Natural killer cell treated with Interleukin-12 subunit alpha and Interleukin-12 subunit beta and Interleukin-15 and Interleukin-18, amount 100 ng/mL, for 72 hours (primary cell): Measurements from ENCODE around the gene PRIM2. TPM values are rescaled to one million over a fixed set of nuclear protein-coding genes. Genes with fewer than 3 reads are reported as not detected.
"Not testable (repeated sequence)": the region's sequence is repeated elsewhere in the genome, so short reads cannot be mapped to it uniquely, and the experiment has no call there.

ENCODE experiments used
- ATAC-seq, 2 donors: fragments of 150-1000 bp; cut with Tn5 transposase in 1 of 2; sonication (Bioruptor Pico), chemical (Tn5 transposase) in 1 of 2; 2 replicates each; pipeline ENCODE4 v1.10.0; 2021
- DNase-seq: peaks from one replicate; pipeline ENCODE4 v3.0.0; 2022; ENCODE audit warnings: low spot score
- H3K27ac Mint-ChIP-seq, 2 donors: 1 replicate in 1 of 2; 2 replicates in 1 of 2; pipeline ENCODE4 v1.8.0; 2022; ENCODE audit warnings: mixed read lengths in 2 of 2, mild to moderate bottlenecking in 1 of 2, moderate library complexity in 1 of 2
- H3K27me3 Mint-ChIP-seq, 2 donors: 1 replicate in 1 of 2; 2 replicates in 1 of 2; pipeline ENCODE4 v1.8.0; 2022; ENCODE audit warnings: mixed read lengths in 2 of 2
- H3K36me3 Mint-ChIP-seq: one replicate; pipeline ENCODE4 v1.8.0; 2022; ENCODE audit warnings: mixed read lengths
- H3K4me1 Mint-ChIP-seq, 2 donors: 1 replicate in 1 of 2; 2 replicates in 1 of 2; pipeline ENCODE4 v1.8.0; 2022; ENCODE audit warnings: low read depth in 2 of 2, mixed read lengths in 2 of 2, mild to moderate bottlenecking in 1 of 2
- H3K4me3 Mint-ChIP-seq: one replicate; pipeline ENCODE4 v1.8.0; 2022; ENCODE audit warnings: mixed read lengths
- H3K9me3 Mint-ChIP-seq: 2 replicates; pipeline ENCODE4 v1.8.0; 2022; ENCODE audit warnings: mixed read lengths
- total RNA-seq, 2 donors: library from RNA; stranded (reverse); gene quantifications; one replicate each; pipeline ENCODE4 v1.2.3, GENCODE V29; 2022

Gene PRIM2
- total RNA-seq, 2 donors from 2014 or later, result 29.1 to 57.3 TPM

- not testable (repeated sequence) for ATAC-seq, H3K27ac Mint-ChIP-seq, H3K4me3 Mint-ChIP-seq, H3K27me3 Mint-ChIP-seq, H3K9me3 Mint-ChIP-seq, H3K4me1 Mint-ChIP-seq
- DNase-seq, result peak; percentile 41
- peaks cover 12% of the 10 kb centered on the region for H3K36me3 Mint-ChIP-seq
These were observed 288.9 kb downstream of the PRIM2 start for GRCh38 chr6:57606331-57606730.

- not testable (repeated sequence) for H3K27ac Mint-ChIP-seq, H3K36me3 Mint-ChIP-seq, H3K4me3 Mint-ChIP-seq, DNase-seq, ATAC-seq, H3K4me1 Mint-ChIP-seq, H3K27me3 Mint-ChIP-seq, H3K9me3 Mint-ChIP-seq
These were observed 293.2 kb downstream of the PRIM2 start for GRCh38 chr6:57610612-57611011.

DNA sequence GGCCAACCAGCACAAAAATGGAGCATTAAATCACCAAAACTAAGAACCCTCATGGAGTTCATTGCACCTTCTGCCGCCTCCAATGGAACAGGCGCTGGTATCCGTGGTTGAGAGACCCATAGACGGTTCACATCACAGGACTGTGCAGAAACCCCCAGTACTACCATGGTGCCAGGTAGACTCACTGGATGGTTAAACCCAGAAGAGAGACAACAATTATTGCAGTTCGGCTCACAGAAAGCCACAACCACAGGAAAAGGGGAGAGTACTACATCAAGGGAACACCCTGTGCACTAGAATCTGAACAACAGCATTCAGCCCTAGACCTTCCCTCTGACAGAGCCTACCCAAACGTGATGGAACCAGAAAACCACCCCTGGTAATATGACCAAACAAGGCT lies 301.5 kb downstream of the PRIM2 start:
- H3K4me1 Mint-ChIP-seq, H3K4me3 Mint-ChIP-seq, H3K36me3 Mint-ChIP-seq, H3K27ac Mint-ChIP-seq, ATAC-seq, H3K9me3 Mint-ChIP-seq, H3K27me3 Mint-ChIP-seq, DNase-seq: not testable (repeated sequence)

- not testable (repeated sequence) for DNase-seq, H3K9me3 Mint-ChIP-seq, H3K27me3 Mint-ChIP-seq, H3K4me3 Mint-ChIP-seq, H3K4me1 Mint-ChIP-seq, H3K27ac Mint-ChIP-seq, ATAC-seq
- peaks cover 12% of the 10 kb centered on the region for H3K36me3 Mint-ChIP-seq
These were observed 314.3 kb downstream of the PRIM2 start for GRCh38 chr6:57631773-57632172.

DNA sequence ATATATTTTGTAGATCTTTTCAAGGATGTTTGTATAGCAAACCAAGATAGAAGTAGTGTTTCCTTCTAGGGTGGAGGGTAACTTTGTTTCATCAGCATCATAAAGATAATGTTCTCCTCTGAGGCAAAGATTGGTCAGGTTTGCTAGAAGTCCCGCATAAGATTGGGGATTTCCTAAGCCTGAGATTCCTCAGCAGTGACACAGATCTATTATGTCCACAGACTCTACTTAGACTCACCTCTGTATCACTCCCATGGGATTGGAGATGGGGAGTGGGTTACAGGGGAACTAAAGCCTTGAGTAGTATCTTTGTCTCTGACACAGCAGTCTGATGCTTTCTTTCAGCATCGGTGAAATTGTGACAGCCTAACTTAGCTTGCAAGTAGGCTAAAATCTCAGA lies 341.1 kb downstream of the PRIM2 start:
- not testable (repeated sequence) for H3K4me3 Mint-ChIP-seq, DNase-seq, ATAC-seq, H3K4me1 Mint-ChIP-seq, H3K27ac Mint-ChIP-seq, H3K27me3 Mint-ChIP-seq, H3K36me3 Mint-ChIP-seq, H3K9me3 Mint-ChIP-seq

DNA sequence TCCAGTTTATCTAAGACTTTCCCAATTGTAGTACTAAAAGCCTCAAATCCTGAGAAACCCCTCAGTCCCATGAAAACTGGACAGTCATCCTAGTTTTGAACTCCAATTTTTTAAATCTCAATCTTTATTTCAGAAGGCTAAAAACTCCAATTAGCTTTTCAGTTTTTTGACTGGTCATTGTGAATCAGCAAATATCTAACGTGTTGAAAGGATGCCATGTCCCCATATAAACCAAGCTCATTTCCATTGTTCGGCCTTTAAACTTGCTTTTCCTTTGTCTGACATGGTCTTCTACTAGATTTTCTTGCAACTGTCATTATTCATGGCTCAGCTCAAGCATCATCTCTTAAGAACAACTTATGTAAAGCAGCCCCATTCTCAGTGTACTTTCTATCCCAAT lies 342.4 kb downstream of the PRIM2 start:
- not testable (repeated sequence) for H3K9me3 Mint-ChIP-seq, ATAC-seq, H3K4me1 Mint-ChIP-seq

GRCh38 chr6:57660940-57661339 lies 343.5 kb downstream of the PRIM2 start:
- H3K27me3 Mint-ChIP-seq, H3K27ac Mint-ChIP-seq, H3K9me3 Mint-ChIP-seq, H3K36me3 Mint-ChIP-seq, DNase-seq, H3K4me1 Mint-ChIP-seq, ATAC-seq, H3K4me3 Mint-ChIP-seq: not testable (repeated sequence)

More for the DNA sequence above, 342.4 kb downstream of the PRIM2 start:
- not testable (repeated sequence) for H3K4me3 Mint-ChIP-seq, H3K36me3 Mint-ChIP-seq, H3K27ac Mint-ChIP-seq, DNase-seq, H3K27me3 Mint-ChIP-seq

DNA sequence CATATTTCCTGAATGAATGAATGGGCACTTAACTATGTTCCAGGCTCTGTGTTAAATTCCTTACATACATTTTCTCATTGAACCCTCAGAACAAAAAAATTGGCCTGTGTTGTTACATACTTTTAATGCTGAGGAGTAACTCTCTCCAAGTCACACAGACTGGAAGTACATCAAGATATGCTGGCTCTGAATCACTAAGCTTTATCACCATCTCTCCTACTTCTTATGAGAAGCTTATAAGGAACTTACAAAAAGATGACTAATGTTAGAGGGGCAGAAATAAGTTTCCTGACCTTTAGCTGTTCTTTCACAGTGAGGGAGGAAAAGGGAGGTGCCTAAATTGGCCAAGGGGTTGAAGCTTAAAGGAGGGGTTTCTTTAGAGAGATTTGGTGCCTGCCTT lies 350.7 kb downstream of the PRIM2 start:
- not testable (repeated sequence) for H3K27me3 Mint-ChIP-seq, H3K36me3 Mint-ChIP-seq, ATAC-seq, H3K4me3 Mint-ChIP-seq, DNase-seq, H3K9me3 Mint-ChIP-seq, H3K27ac Mint-ChIP-seq, H3K4me1 Mint-ChIP-seq

DNA sequence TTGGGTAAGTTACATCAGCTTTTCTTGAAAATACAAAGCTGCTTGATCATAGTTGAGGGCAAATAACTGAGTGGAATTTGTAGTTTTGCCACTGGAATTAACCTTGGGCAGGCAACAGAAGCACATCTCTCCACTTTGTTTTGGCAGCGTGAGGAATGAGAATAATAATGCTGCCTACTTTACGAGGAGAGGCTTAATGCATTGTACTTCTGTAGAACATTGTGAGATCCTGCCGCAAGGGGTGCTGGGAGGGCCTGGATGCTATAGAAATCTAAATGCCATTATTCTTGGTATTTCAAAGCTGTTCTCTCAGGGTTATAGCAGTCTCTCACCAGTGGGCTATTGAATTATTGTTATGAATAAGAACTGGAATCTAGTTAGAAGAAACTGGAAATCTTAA lies 353.8 kb downstream of the PRIM2 start:
- not testable (repeated sequence) for DNase-seq, H3K27me3 Mint-ChIP-seq, H3K4me1 Mint-ChIP-seq

GRCh38 chr6:57671937-57672627 lies 354.7 kb downstream of the PRIM2 start:
- H3K4me3 Mint-ChIP-seq, ATAC-seq, H3K4me1 Mint-ChIP-seq, H3K9me3 Mint-ChIP-seq, DNase-seq, H3K27ac Mint-ChIP-seq, H3K27me3 Mint-ChIP-seq, H3K36me3 Mint-ChIP-seq: not testable (repeated sequence)

More for the DNA sequence above, 353.8 kb downstream of the PRIM2 start:
- not testable (repeated sequence) for ATAC-seq, H3K27ac Mint-ChIP-seq, H3K4me3 Mint-ChIP-seq, H3K9me3 Mint-ChIP-seq, H3K36me3 Mint-ChIP-seq

GRCh38 chr6:57673281-57673680 lies 355.9 kb downstream of the PRIM2 start:
- DNase-seq, H3K27me3 Mint-ChIP-seq, H3K4me1 Mint-ChIP-seq, H3K4me3 Mint-ChIP-seq, H3K36me3 Mint-ChIP-seq, ATAC-seq, H3K27ac Mint-ChIP-seq: not testable (repeated sequence)
- peaks cover 11% of the 10 kb centered on the region for H3K9me3 Mint-ChIP-seq

- not testable (repeated sequence) for H3K4me3 Mint-ChIP-seq
These were observed 358.0 kb downstream of the PRIM2 start for GRCh38 chr6:57675386-57675785.

DNA sequence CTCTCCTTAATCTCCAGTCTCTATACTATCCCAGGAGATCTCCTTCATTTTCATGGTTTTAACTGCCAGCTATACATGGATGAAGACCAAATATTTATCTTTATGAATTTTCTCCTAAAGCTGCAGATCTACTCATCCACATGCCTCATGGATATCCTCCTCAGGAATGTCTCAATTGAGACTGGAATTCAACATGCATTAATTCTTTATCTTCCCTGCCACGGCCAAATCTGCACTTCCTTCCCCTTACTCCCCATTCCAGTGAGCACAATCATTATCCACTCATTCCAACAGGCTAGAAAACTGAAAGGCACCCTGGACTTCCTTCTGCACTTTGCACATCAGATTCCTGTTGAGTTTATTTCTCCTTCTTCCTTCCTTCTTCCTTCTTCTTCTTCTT lies 379.0 kb downstream of the PRIM2 start:
- not testable (repeated sequence) for ATAC-seq

More at GRCh38 chr6:57675386-57675785, 358.0 kb downstream of the PRIM2 start:
- not testable (repeated sequence) for ATAC-seq, H3K27me3 Mint-ChIP-seq, H3K27ac Mint-ChIP-seq, H3K36me3 Mint-ChIP-seq, H3K4me1 Mint-ChIP-seq, DNase-seq
- H3K9me3 Mint-ChIP-seq, result peaks cover 11% of the 10 kb centered on the region

More for the DNA sequence above, 379.0 kb downstream of the PRIM2 start:
- not testable (repeated sequence) for H3K4me3 Mint-ChIP-seq, H3K36me3 Mint-ChIP-seq, H3K27ac Mint-ChIP-seq, H3K27me3 Mint-ChIP-seq, H3K9me3 Mint-ChIP-seq, DNase-seq, H3K4me1 Mint-ChIP-seq
